ENCODE results near the gene ENTPD6.
A peak's percentile ranks its signal among the peaks of the same experiment; 100 is the strongest.

DNA sequence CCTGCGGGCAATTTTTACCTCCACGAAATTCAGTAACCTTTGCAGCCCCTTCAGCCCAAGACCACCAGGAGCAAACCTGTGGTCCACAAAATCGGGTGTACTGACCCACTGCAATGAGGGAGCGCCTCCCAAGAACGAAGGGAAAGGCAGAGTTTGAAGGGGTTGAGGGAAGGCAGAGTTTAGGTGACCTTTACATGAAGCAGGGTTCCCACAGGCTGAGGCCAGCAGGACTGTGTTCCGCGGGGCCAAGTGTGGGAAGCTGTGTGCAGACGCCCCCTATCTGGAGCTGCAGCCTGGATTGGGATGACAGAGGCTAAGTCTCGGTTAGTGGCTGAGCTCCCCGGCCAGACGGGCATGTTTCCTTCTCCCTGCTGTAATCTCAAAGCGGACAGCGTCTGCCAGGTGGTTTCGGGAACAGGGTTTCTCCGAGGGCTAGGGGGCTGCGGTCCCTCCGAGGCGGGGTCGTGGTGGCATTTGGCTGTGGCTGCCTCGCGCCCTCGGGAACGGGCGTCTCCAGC lies 51.5 kb downstream of the ENTPD6 start:
- TF ChIP-seq, protein P1, sequence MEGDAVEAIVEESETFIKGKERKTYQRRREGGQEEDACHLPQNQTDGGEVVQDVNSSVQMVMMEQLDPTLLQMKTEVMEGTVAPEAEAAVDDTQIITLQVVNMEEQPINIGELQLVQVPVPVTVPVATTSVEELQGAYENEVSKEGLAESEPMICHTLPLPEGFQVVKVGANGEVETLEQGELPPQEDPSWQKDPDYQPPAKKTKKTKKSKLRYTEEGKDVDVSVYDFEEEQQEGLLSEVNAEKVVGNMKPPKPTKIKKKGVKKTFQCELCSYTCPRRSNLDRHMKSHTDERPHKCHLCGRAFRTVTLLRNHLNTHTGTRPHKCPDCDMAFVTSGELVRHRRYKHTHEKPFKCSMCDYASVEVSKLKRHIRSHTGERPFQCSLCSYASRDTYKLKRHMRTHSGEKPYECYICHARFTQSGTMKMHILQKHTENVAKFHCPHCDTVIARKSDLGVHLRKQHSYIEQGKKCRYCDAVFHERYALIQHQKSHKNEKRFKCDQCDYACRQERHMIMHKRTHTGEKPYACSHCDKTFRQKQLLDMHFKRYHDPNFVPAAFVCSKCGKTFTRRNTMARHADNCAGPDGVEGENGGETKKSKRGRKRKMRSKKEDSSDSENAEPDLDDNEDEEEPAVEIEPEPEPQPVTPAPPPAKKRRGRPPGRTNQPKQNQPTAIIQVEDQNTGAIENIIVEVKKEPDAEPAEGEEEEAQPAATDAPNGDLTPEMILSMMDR (IDR thresholded peaks at IDR 0.05 in 8 of 11, conservative IDR thresholded peaks at IDR 0.05 in 3 of 11), result peak in 6 of 11 experiments; percentile 16 to 44 (median 28)
- TF ChIP-seq POLR2A (IDR thresholded peaks at IDR 0.05), result no peak

All from spleen (tissue), 7 donors.